NT2/D1 (cell line): ENCODE results near the gene ULBP1.

Source experiments
- YY1 ChIP-seq: IDR thresholded peaks from 2 replicates; pipeline ENCODE4 v1.6.1; 2011; ENCODE audit not compliant: insufficient read length, insufficient read depth
- ZNF274 ChIP-seq: IDR thresholded peaks from 2 replicates; pipeline ENCODE4 v1.6.1; 2011; ENCODE audit warnings: mild to moderate bottlenecking, low read depth, low read length

GRCh38 chr6:149942461-149942829 lies 21.3 kb upstream of the ULBP1 start:
- TF ChIP-seq ZNF274 (no peak), YY1 (no peak)
